GM18526 (cell line): Measurements from ENCODE around the gene KPTN.

Experiments used
- POLR2A ChIP-seq: IDR thresholded peaks from 3 replicates; pipeline ENCODE4 v1.6.1; 2011; ENCODE audit not compliant: insufficient read length; ENCODE audit errors: extremely low read depth

Gene KPTN

DNA sequence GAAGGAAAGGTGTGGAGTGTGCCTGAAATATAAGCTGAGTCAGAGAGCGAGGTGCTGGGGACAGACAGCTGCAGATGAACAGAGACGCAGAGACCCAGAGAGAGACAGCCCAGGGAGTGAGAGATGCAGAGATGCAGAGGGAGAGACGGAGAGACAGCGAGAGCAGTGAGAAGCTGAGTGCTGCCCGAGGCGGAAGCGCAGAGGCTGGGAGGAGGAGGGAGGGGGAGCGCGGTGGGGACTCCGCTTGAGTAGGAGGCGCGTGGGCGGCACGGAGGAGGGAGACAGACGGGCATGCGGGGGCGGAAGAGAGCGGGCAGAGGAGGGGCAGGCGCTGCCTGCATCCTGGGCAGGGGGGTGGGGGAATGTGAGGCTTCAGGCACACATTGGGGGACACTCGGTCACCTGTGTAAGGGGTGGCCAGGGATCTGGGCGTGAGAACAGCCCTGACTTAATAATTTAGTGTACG, 38.0 kb downstream of the KPTN start:
- TF ChIP-seq POLR2A = no peak

- TF ChIP-seq POLR2A = no peak
Observed at GRCh38 chr19:47445527-47445926, 38.5 kb downstream of the KPTN start.

DNA sequence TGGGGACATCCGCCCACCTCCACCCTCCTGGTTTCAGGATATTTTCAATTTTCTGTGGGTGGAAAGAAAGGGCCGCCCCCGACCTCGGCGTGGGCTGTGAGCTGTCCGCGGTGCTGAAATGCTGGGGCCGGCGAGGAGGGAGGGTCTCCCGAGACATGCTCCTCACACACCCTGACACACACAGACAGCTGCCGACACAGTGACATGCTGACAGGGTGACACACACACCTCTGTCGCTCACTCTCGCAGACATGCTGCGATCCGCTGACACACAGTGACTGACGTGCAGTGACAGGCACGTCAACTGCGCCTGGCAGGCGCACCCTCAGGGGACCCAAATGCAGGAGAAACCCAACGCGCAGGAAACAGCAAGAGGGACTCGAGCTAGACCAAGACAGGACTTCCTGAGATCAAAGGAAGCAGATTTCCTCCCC, 39.6 kb downstream of the KPTN start:
- no peak for TF ChIP-seq POLR2A

DNA sequence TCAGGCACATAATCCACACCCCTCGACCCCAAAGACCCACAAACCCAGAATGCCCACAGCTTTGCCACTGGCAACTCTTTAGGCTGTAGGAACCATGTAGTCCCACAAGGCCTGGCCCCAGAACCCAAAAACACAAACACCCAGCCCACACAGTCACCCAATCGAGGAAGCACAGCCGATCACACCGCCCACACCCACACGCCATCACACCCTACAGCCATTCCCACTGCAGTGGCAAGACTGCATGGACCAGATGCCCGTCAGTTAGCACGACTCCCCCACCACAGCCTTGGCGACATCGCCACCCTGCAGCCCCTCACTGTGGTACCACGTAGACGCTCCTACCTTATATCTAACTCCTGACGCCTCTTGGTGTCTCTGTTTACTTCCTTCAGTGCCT, 40.7 kb downstream of the KPTN start:
- no peak for TF ChIP-seq POLR2A

- no peak for TF ChIP-seq POLR2A
Observed at GRCh38 chr19:47438793-47439220, 45.2 kb downstream of the KPTN start.

GRCh38 chr19:47437500-47437899, 46.5 kb downstream of the KPTN start:
- no peak for TF ChIP-seq POLR2A

DNA sequence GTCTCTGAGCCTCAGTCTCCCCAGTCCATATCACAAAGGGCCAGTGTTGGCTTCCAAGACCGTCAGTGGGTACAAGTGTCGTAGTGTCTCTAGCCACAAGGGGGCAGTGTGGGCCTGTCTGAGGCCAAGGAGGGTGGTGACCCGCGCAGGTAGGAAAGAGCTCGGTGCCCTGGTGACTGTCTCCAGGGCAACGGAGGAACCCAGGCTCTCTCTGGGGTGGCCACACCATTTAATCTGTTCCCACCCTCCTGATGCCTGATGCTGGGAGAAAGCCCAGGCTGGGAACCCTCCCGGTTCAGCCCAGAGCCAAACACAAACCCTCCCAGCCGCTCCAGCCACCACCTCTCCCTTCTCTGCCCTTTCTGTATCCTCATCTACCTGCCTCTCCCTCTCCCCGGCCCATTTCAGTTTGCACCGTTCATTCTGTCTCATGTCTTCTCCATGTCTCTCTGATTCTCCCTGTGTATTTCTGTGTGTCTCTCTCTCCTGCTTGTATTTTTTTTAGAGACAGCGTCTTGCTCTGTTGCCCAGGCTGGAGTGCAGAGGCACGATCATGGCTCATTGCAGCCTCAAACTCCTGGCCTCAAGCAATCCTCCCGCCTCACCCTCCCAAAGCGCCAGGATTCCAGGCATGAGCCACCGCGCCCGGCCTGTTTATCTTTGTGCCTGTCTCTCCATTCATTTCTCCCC, 47.2 kb downstream of the KPTN start:
- no peak for TF ChIP-seq POLR2A

DNA sequence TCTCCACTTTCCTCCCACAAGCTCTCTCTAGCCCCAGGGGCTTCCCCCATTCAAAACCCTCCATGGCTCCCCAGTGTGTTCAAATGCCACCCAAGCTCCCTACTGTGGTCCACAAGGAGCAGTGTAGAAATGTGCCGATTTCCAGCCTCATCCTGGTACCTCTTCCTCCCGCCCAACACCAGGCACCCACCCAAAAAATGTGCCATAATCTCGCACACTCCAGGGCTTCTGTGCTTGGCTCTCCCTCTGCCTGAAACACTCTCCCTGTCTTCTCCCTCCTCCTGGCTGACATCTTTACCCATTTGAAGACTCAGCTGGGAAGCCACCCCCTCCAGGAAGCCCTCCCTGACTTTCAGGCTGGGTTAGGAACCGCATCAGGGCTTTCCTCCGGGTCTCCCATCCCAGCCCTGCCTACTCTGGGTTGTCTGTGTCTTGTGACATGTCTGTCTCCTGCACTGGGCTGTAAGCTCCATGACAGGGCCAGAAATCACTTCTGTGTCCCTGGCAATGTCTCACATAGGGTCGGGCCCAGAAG, 48.1 kb downstream of the KPTN start:
- TF ChIP-seq POLR2A = no peak

DNA sequence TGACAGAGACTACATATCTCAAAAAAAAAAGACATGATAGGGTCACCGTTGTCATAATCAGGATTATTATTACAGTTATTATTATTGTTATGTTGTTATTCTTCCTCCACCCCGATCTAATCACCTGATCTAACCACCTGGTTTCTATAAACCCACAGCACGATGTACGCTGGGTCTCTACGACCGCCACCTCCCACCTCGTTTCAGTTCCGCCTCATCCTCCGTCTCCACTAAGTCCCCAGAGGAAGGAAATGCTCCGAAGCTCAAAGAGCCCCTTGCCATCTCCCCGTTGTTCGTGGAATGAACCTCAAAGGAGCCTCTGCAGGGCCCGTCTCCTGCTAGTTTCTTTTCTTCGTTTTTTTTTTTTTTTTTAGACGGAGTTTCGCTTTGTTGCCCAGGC, 48.8 kb downstream of the KPTN start:
- no peak for TF ChIP-seq POLR2A

GRCh38 chr19:47434088-47434487, 49.9 kb downstream of the KPTN start:
- no peak for TF ChIP-seq POLR2A

DNA sequence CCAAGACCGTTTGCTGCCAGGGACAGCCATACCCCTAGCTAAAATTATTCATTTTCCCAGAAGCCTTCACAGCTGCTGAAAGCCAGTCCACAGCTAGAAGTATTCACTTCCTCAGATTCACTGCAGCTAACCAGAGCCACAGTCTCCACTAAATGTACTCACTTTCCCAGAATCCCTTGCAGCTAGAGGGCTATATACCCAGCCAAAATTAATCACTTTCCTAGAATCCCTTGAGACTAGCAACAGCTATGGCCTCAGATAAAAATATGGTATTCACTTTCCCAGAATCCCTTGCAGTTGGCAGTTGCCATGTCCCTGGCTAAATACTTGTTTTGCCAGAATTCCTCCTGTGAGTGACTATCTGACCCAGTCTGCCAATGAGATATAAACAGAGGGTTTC, 50.9 kb downstream of the KPTN start:
- no peak for TF ChIP-seq POLR2A

GRCh38 chr19:47432499-47432898, 51.5 kb downstream of the KPTN start:
- no peak for TF ChIP-seq POLR2A

DNA sequence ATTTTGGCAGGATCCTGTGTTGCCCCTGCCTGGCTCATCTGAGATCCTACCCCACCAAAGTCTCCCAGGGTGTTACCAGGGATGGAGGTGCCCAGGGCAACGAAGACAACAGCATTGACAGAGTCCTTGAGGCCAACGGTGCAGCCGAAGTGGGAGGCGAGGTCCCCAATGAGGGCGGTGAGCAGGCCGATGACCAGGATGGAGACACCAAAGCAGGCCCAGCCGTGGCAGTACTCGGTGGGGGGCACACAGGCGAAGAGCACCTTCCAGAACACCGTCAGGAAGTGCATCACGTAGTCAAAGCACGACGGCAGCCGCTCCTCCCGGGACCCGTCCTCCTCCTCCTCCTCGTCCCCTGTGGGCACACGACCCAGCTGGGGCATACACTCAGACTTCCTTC, 51.9 kb downstream of the KPTN start:
- no peak for TF ChIP-seq POLR2A

DNA sequence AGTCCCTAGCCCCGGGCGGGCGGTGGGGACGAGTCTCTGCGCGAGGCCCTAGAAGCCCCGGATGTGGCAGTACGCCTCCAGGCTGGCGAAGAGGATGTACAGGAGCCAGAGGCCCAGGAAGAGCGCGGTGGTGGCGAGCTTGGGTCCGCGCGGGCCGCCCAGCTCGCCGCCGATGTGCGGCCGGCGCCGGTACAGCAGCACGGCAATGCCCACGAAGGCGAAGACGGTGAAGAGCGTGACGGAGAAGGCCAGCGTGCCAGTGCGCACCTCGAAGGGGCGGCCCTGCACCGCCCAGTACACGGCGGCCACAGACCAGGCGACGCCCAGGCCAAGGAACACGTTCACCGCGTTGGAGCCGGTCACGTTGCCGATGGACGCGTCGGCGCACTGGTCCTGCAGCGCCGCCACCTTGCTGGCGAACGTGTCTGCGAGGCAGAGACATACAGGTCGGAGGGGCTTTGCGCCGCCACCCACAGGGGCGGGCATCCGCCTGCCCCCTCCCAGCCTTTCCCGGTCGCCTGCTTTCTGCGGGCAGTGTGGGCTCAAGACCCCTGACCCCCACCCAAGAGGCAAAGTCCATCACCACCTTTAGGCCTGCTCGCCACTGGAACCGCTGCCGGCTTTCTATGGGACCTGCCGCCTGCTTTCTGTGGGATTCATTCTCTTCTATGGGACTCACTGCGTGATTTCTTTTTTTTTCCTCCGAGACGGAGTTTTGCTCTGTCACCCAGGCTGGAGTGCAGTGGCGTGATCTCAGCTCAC, 53.8 kb downstream of the KPTN start:
- TF ChIP-seq POLR2A = no peak

DNA sequence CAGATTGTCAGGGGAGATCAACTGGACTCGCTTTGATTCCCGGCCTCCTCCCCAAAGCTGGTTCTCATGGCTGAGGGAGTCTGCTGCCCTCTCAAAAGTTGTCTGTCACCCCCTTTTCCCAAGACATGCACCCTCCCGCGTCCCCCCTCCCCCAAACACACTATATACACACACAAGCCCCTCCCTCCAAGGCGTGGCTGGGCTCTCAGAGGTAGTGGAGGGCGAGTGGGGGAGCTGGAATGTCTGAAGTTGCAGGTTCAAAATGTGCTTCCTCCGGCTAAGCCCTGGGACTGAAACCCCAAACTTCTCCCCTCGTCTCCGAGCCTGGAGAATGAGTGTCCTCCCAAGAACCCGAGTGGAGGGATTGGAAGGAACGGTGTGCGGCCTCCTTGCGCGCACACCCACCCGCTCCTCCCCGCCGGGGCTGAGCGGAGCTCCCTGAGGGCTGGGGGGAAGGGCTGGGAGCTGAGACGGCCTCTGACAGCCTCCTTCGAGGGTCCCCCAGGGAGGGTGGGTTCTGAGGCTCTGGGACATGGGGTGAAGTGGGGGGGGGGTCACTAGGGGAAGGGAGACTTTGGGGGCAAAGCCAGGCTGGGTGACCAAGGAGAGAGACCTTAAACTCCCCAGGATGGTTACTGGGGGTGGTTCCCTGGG, 54.8 kb downstream of the KPTN start:
- no peak for TF ChIP-seq POLR2A
